SJCRH30 (cell line): ENCODE measurements around the gene FGFRL1. TPM values are rescaled to one million over a fixed set of nuclear protein-coding genes. Genes with fewer than 3 reads are reported as not detected.
"Not testable (repeated sequence)": the region's sequence is repeated elsewhere in the genome, so short reads cannot be mapped to it uniquely, and the experiment has no call there.

ENCODE experiments used
- DNase-seq, 2 experiments: peaks; one replicate each; pipeline ENCODE4 v3.0.0-alpha.2; 2015 to 2020
- H3K27ac ChIP-seq: fragments of 250-450 bp; sonication (Bioruptor Pico); 2 replicates; pipeline ENCODE4 v1.5.1; 2020; ENCODE audit warnings: mild to moderate bottlenecking, moderate library complexity
- H3K27me3 ChIP-seq: fragments of 250-450 bp; sonication (Bioruptor Pico); 2 replicates; pipeline ENCODE4 v1.5.1; 2020; ENCODE audit warnings: mild to moderate bottlenecking, moderate library complexity
- H3K36me3 ChIP-seq: fragments of 250-450 bp; sonication (Bioruptor Pico); 2 replicates; pipeline ENCODE4 v1.5.1; 2020; ENCODE audit warnings: mild to moderate bottlenecking, moderate library complexity
- H3K4me1 ChIP-seq: fragments of 250-450 bp; sonication (Bioruptor Pico); 2 replicates; pipeline ENCODE4 v1.5.1; 2020; ENCODE audit warnings: mild to moderate bottlenecking, moderate library complexity
- H3K4me3 ChIP-seq: fragments of 250-450 bp; sonication (Bioruptor Pico); 2 replicates; pipeline ENCODE4 v1.5.1; 2020; ENCODE audit warnings: mild to moderate bottlenecking, moderate library complexity
- H3K9me3 ChIP-seq: fragments of 250-450 bp; sonication (Bioruptor Pico); replicated peaks from 2 replicates; pipeline ENCODE4 v1.5.1; 2020; ENCODE audit warnings: mild to moderate bottlenecking, moderate library complexity
- total RNA-seq: library from RNA; depleted of rRNA; stranded (reverse); fragments of >200 nt; shearing (Covaris generic); gene quantifications from 2 replicates; pipeline ENCODE4 v1.2.3, GENCODE V29; 2014

Gene FGFRL1
- total RNA-seq, 1 experiment from 2014 or later, result 51.2 TPM

GRCh38 chr4:1048773-1049590 lies 37.6 kb downstream of the FGFRL1 start:
- H3K9me3 ChIP-seq, result no peaks in the 10 kb centered on the region
- H3K4me1 ChIP-seq, result peaks cover 6% of the 10 kb centered on the region
- DNase-seq, result no peak
- no peaks in the 10 kb centered on the region for H3K36me3 ChIP-seq
- peaks cover 15% of the 10 kb centered on the region for H3K27me3 ChIP-seq
- no peak overlapping the region for H3K4me3 ChIP-seq
- H3K27ac ChIP-seq, result no peak overlapping the region

DNA sequence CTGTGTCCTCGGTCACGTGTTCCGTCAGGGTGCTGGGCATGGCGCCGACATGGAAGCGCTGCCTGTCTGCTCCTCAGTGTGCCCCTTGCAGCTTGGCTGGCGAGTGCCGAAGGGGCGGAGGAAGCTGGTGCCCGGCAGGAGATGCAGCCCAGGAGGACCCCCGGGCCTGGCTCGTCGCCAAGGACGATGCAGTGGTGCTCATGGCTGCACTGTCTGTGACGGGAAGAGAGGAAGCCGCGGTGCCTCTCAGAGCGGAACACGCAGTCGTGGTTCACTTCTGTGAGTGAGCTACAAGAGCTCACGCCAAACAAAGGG lies 38.1 kb downstream of the FGFRL1 start:
- Histone ChIP-seq H3K4me3 (no peak overlapping the region), H3K36me3 (no peaks in the 10 kb centered on the region), H3K9me3 (no peaks in the 10 kb centered on the region), H3K27me3 (peaks cover 15% of the 10 kb centered on the region), H3K27ac (no peak overlapping the region), H3K4me1 (peaks cover under 1% of the 10 kb centered on the region)
- no peak for DNase-seq

DNA sequence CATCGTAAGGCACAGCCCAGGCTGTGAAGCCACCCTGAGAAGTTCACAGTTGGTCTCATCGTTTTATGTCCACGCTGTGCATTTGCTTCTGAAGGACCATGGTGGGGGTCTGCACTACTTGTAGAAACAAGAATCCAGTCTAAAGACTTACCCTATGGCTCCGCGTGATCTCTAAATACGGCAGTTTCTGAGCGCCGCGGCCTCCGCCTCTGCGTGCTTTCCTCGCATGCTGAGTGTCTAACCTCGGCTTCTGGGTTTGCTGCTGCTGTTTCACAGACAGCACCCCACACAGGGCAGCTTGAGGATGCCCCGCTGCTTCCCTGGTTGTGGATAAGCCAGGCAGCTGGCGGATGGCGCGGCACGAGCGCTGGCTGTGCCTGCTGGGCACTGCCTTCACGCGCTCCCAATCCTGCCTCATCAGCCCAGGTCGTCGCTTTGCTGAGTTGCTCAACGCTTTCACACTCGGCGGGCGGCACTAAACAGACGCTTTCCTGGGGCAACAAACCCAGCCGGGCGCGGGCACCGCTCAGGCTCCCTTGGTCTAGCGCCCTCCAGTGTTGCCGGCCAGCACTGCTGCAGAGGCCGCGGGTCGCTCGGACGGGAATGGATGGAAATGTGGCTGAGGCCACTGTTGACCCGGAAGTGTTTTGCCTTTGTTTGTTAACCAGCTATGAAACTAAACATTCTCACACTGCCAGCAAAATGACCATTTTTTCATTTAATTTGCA lies 39.2 kb downstream of the FGFRL1 start:
- no peak for DNase-seq
- Histone ChIP-seq H3K4me1 (no peaks in the 10 kb centered on the region), H3K27me3 (peaks cover 19% of the 10 kb centered on the region), H3K4me3 (no peak overlapping the region), H3K27ac (no peak overlapping the region), H3K9me3 (no peaks in the 10 kb centered on the region), H3K36me3 (no peaks in the 10 kb centered on the region)

- Histone ChIP-seq H3K27ac (no peak overlapping the region), H3K4me1 (no peaks in the 10 kb centered on the region), H3K27me3 (peaks cover 27% of the 10 kb centered on the region), H3K4me3 (no peak overlapping the region), H3K9me3 (no peaks in the 10 kb centered on the region), H3K36me3 (no peaks in the 10 kb centered on the region)
- no peak for DNase-seq
Measured at GRCh38 chr4:1051472-1051871, 40.0 kb downstream of the FGFRL1 start.

DNA sequence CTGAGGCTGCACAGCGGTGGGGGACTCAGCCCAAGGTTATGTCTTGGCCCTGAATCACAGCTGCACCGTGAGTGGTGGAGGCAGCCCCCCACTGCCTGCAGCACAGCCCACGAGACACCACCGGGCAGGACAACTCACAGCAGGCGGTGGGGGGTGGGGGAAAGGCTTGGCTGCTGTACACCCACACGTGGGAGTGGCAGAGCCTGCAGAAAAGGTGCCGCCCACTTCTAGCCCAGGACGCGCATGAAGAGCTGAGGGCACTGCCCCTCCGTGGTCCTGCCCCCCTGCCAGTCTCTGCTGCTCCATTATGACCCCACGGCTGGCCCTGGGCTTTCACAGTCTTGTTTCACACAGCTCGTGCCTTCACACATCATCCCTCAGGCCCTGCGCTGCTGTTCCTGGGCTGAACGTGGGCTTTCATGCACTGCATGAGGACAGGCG lies 40.8 kb downstream of the FGFRL1 start:
- no peak overlapping the region for H3K27ac ChIP-seq
- H3K9me3 ChIP-seq, result no peaks in the 10 kb centered on the region
- H3K36me3 ChIP-seq, result no peaks in the 10 kb centered on the region
- DNase-seq, result no peak
- no peak overlapping the region for H3K4me3 ChIP-seq
- H3K27me3 ChIP-seq, result peaks cover 34% of the 10 kb centered on the region
- H3K4me1 ChIP-seq, result no peaks in the 10 kb centered on the region

- Histone ChIP-seq H3K9me3 (no peaks in the 10 kb centered on the region), H3K4me3 (no peak overlapping the region), H3K27me3 (peaks cover 34% of the 10 kb centered on the region), H3K4me1 (no peaks in the 10 kb centered on the region), H3K36me3 (no peaks in the 10 kb centered on the region), H3K27ac (no peak overlapping the region)
- DNase-seq, result no peak
Measured at GRCh38 chr4:1053080-1053661, 41.7 kb downstream of the FGFRL1 start.

GRCh38 chr4:1053891-1054290 lies 42.5 kb downstream of the FGFRL1 start:
- not testable (repeated sequence) for H3K36me3 ChIP-seq, H3K4me1 ChIP-seq, DNase-seq, H3K27ac ChIP-seq, H3K4me3 ChIP-seq, H3K9me3 ChIP-seq
- H3K27me3 ChIP-seq, result peaks cover 41% of the 10 kb centered on the region

DNA sequence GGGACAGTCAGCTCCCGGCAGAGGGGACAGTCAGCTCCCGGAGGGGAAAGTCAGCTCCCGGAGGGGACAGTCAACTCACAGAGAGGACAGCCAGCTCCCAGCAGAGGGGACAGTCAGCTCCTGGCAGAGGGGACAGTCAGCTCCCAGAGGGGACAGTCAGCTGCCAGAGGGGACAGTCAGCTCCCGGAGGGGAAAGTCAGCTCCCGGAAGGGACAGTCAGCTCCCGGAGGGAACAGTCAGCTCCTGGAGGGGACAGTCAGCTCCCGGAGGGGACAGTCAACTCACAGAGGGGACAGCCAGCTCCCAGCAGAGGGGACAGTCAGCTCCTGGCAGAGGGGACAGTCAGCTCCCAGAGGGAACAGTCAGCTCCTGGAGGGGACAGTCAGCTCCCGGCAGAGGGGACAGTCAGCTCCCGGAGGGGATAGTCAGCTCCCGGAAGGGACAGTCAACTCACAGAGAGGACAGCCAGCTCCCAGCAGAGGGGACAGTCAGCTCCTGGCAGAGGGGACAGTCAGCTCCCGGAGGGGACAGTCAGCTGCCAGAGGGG lies 43.3 kb downstream of the FGFRL1 start:
- not testable (repeated sequence) for H3K27ac ChIP-seq, DNase-seq, H3K9me3 ChIP-seq, H3K36me3 ChIP-seq, H3K4me3 ChIP-seq, H3K4me1 ChIP-seq
- H3K27me3 ChIP-seq, result peaks cover 43% of the 10 kb centered on the region

DNA sequence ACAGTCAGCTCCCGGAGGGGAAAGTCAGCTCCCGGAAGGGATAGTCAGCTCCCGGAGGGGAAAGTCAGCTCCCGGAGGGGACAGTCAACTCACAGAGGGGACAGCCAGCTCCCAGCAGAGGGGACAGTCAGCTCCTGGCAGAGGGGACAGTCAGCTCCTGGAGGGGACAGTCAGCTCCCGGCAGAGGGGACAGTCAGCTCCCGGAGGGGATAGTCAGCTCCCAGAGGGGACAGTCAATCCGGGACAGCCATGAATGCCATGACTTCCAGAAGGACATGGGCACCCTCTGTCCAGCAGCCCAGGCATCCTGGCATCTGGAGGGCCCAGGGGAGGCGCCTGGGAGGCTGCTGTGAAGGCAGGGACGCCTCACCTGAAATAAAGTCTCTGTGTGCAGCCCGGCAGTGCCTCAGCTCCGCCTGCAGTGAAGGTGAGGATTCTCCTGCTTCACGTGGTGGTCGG lies 43.8 kb downstream of the FGFRL1 start:
- H3K9me3 ChIP-seq, DNase-seq, H3K4me1 ChIP-seq, H3K4me3 ChIP-seq, H3K36me3 ChIP-seq, H3K27ac ChIP-seq: not testable (repeated sequence)
- H3K27me3 ChIP-seq, result peaks cover 43% of the 10 kb centered on the region

- H3K4me3 ChIP-seq, result no peak overlapping the region
- DNase-seq, result peak in 1 of 2 experiments; percentile 26
- no peaks in the 10 kb centered on the region for H3K9me3 ChIP-seq
- no peak overlapping the region for H3K27ac ChIP-seq
- H3K4me1 ChIP-seq, result peaks cover 5% of the 10 kb centered on the region; the same call in 1 of the 2 replicates
- H3K36me3 ChIP-seq, result no peaks in the 10 kb centered on the region
- peaks cover 43% of the 10 kb centered on the region for H3K27me3 ChIP-seq
Measured at GRCh38 chr4:1055721-1056590, 44.5 kb downstream of the FGFRL1 start.

- Histone ChIP-seq H3K9me3 (no peaks in the 10 kb centered on the region), H3K36me3 (no peaks in the 10 kb centered on the region), H3K4me3 (no peak overlapping the region), H3K27ac (no peak overlapping the region), H3K4me1 (peaks cover 12% of the 10 kb centered on the region), H3K27me3 (peaks cover 43% of the 10 kb centered on the region)
- DNase-seq, result no peak
Measured at GRCh38 chr4:1056671-1057402, 45.4 kb downstream of the FGFRL1 start.

GRCh38 chr4:1057403-1057745 lies 45.9 kb downstream of the FGFRL1 start:
- no peaks in the 10 kb centered on the region for H3K36me3 ChIP-seq
- no peaks in the 10 kb centered on the region for H3K9me3 ChIP-seq
- DNase-seq, result peak; percentile 58 to 67
- H3K27me3 ChIP-seq, result peaks cover 38% of the 10 kb centered on the region
- peaks cover 15% of the 10 kb centered on the region for H3K4me1 ChIP-seq
- no peak overlapping the region for H3K4me3 ChIP-seq
- H3K27ac ChIP-seq, result no peak overlapping the region

- Histone ChIP-seq H3K36me3 (no peaks in the 10 kb centered on the region), H3K27ac (no peak overlapping the region), H3K4me1 (peaks cover 15% of the 10 kb centered on the region), H3K9me3 (no peaks in the 10 kb centered on the region), H3K27me3 (peaks cover 28% of the 10 kb centered on the region), H3K4me3 (no peak overlapping the region)
- no peak for DNase-seq
Measured at GRCh38 chr4:1058198-1058996, 47.0 kb downstream of the FGFRL1 start.
